Mesodermal cell (in vitro differentiated cells): Measurements from ENCODE around the gene RASL12.

ENCODE experiments used
- H3K27ac ChIP-seq: 2 replicates; pipeline ENCODE4 v1.7.0; 2013; ENCODE audit warnings: mild to moderate bottlenecking, low read depth, low read length, moderate library complexity; ENCODE audit not compliant: severe bottlenecking
- H3K36me3 ChIP-seq: 2 replicates; pipeline ENCODE4 v1.7.1; 2013; ENCODE audit warnings: mild to moderate bottlenecking, low read length, moderate library complexity; ENCODE audit not compliant: control insufficient read depth, insufficient read depth
- H3K4me1 ChIP-seq: one replicate; pipeline ENCODE4 v1.7.1; 2013; ENCODE audit warnings: mild to moderate bottlenecking, low read length; ENCODE audit not compliant: insufficient read depth, control insufficient read depth, poor library complexity, severe bottlenecking
- H3K4me3 ChIP-seq: 2 replicates; pipeline ENCODE4 v1.7.0; 2013; ENCODE audit warnings: low read length, control low read depth, mild to moderate bottlenecking; ENCODE audit not compliant: insufficient read depth, poor library complexity, severe bottlenecking; ENCODE audit errors: extremely low read depth
- H3K9me3 ChIP-seq: 2 replicates; pipeline ENCODE4 v1.7.1; 2013; ENCODE audit warnings: mild to moderate bottlenecking, low read length, moderate library complexity; ENCODE audit not compliant: control insufficient read depth
- WGBS, 2 experiments: methylation state at CpG; one replicate each; pipeline ENCODE4 v1.1.5; 2013; ENCODE audit warnings: missing lambda C conversion rate in 2 of 2; ENCODE audit not compliant: insufficient coverage in 2 of 2; 5-methylcytosine and 5-hydroxymethylcytosine counted together

The RASL12 gene

DNA sequence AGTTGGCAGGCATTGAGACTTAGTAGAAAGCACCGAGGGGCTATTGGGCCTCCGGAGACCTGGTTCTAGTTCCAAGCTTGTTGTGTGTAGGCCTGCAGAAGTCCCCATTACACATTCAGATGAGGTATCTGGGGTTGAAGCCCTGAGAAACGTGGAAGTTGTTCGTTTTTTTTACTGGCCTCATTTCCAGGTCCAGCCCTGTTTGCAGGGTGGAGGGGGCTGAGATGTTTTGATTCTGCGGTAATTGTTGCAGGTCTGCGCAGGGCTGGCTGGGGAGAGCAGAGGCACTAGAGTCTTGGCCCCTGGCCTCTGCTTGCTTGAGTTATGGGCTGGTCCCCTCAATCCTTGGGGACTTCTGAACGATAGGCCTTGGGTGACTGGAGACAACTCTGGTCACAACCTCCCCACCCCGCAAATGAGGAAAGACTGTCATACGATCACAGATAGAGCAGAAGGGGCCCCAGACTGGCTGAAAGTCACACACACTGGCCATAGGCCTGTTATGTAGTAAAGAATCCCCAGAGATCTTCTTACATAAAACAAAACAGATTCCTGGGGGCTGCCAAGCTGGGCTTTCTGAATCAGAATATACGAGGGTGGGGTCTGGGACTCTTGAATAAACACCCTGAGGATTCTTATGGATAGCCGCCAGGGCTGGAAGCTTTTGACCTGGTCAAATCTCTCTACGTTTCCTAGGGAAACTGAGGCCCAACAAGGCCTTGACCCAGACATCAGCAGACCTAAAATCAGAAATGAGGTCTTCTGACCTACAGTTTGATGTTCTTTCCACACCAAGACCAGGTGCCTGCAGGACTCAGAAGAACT, 24.4 kb upstream of the RASL12 start:
- H3K4me1 ChIP-seq = no peaks in the 10 kb centered on the region
- H3K27ac ChIP-seq = no peak overlapping the region
- H3K36me3 ChIP-seq = no peaks in the 10 kb centered on the region
- 90% methylated on average over 7 to 10 of the region's 12 CpGs for WGBS, 2 experiments
- no peak overlapping the region for H3K4me3 ChIP-seq
- H3K9me3 ChIP-seq = no peaks in the 10 kb centered on the region

DNA sequence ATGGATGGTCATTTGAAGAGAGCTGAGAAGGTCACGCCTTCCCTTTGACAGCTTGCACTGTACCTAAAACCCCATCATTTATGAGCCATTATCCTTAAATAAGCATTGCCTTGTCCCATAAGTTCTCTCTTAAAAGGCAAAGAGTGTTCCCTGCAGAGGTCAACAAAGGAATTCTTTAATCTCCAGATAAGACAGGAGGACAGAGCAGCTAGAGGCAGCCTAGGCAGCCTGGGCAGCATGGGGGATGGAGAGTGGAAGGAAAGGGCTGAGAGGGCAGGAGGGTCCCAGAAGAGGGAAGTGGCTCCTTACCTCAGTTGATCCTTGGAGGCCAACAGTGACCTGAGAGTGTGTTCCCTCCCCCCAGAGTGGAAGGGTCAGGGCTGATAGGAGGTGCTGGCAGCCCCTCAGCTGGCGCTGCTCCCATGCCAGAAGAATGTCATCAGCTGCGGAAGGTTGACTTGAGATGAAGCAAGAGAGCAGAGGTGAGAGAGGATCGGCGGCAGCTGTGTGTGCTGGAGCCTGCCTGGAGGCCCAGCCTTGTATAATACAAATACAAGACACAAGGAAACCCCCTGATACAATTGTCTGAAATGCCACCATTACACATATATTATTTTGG, 21.5 kb upstream of the RASL12 start:
- Histone ChIP-seq H3K9me3 (no peaks in the 10 kb centered on the region), H3K27ac (no peak overlapping the region), H3K4me1 (peaks cover 7% of the 10 kb centered on the region), H3K36me3 (no peaks in the 10 kb centered on the region), H3K4me3 (no peak overlapping the region)
- 80 to 100% methylated on average over 1 of the region's 5 CpGs for WGBS, 2 experiments

DNA sequence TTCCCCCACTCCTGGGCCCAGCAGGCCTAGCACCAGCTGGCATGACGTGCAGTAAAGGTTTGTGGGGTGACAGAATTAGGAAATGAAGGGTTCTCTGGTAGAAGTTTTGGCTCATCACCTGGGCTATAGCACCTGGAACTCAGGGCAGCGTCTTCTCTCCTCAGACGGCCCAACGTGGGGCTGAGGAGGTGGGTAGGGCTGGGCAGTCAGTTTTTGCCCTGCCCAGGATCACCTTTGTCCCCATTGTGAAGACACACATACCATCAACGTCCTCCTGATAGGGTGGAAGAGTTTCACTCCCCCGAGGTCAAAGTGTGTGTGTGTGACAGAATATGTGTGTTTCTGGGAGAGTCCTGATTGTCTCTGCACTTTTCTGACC, 20.8 kb upstream of the RASL12 start:
- Histone ChIP-seq H3K4me3 (no peak overlapping the region), H3K27ac (no peak overlapping the region), H3K36me3 (no peaks in the 10 kb centered on the region), H3K4me1 (peaks cover 14% of the 10 kb centered on the region), H3K9me3 (no peaks in the 10 kb centered on the region)
- 65 to 88% methylated on average over 2 to 4 of the region's 6 CpGs for WGBS, 2 experiments

DNA sequence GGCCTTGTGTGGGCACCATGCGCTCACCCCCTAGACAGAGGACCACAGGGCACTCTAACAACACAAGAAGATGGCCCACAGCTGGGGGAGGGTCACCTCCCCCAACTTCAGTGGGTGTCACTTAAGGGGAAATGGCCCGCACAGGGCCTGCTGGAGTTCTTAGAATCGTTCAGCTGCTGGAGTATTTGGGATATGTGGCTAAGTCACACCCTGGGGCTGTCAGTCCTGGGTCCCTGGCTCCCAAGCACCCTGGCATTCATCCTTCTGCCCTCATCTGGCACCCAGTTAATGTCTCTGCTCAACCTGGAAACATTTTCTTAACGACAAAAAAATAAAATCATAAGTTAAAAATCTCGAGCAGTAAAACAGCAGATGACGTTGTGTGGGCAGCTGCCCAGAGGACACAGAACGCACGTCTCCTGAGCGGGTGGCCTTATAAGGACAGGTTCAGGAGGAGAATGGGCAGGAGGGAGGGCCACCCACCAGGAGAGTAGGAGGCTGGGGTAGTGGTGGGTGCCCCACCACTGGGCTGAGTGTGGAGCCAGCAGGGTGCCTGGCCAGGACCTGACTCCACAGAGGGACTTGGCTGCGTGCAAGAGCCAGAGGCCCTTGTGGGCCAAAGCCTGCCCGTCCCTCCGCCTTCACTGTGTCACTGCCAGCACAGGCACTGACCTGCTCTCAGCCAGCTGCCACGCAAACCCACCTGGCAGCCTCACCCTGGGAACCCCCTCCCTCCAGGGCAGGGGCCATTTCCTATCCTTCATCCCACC, 20.3 kb upstream of the RASL12 start:
- H3K4me1 ChIP-seq = peaks cover 20% of the 10 kb centered on the region
- H3K9me3 ChIP-seq = no peaks in the 10 kb centered on the region
- H3K4me3 ChIP-seq = no peak overlapping the region
- 91% methylated on average over 9 to 11 of the region's 13 CpGs for WGBS, 2 experiments
- H3K27ac ChIP-seq = no peak overlapping the region
- H3K36me3 ChIP-seq = no peaks in the 10 kb centered on the region

DNA sequence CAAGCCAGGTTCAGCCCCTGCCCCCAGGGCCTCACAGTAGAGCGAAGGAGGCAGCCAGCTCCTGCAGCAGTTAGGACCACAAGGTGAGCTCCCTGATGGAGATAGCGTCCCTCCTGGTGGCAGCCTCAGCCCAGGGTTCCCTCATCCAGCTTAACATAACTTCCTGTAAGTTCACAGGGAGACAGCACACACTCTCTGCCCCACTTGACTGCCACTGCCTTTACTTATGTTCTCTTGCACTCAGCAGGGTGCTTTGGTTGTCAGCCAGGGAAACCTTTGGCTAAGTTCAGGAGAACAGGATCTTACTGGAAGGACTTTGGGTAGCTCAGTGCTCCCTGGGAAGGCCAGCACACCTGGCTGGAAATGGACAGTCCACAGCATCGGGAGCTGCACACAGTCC, 19.6 kb upstream of the RASL12 start:
- Histone ChIP-seq H3K4me3 (no peak overlapping the region), H3K4me1 (peaks cover 26% of the 10 kb centered on the region), H3K36me3 (no peaks in the 10 kb centered on the region), H3K9me3 (no peaks in the 10 kb centered on the region), H3K27ac (no peak overlapping the region)
- 88 to 94% methylated on average over 3 of the region's 3 CpGs for WGBS, 2 experiments

DNA sequence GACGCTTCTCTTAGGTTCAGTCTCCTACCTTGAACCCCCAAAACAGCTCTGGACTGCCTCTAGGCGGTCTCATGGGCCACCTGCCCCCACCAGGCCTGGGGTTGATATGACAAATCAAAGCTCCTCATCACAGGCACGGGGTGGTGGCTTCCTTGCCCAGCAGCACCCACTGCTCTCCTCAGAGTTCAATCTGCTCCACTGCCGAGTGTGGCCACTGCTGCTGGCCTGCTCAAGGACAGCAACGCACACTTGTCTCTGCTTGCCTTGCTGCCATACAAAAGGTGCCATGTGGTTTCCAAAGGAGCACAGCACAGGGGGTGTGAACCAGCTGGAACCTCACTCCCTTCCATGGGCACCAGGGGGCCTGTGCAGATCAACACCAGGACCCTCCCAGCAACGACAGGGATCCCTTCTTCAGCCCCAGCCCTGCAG, 18.9 kb upstream of the RASL12 start:
- no peak overlapping the region for H3K27ac ChIP-seq
- no peaks in the 10 kb centered on the region for H3K36me3 ChIP-seq
- 81 to 82% methylated on average over 5 to 6 of the region's 6 CpGs for WGBS, 2 experiments
- H3K4me1 ChIP-seq = peaks cover 34% of the 10 kb centered on the region
- no peak overlapping the region for H3K4me3 ChIP-seq
- no peaks in the 10 kb centered on the region for H3K9me3 ChIP-seq

DNA sequence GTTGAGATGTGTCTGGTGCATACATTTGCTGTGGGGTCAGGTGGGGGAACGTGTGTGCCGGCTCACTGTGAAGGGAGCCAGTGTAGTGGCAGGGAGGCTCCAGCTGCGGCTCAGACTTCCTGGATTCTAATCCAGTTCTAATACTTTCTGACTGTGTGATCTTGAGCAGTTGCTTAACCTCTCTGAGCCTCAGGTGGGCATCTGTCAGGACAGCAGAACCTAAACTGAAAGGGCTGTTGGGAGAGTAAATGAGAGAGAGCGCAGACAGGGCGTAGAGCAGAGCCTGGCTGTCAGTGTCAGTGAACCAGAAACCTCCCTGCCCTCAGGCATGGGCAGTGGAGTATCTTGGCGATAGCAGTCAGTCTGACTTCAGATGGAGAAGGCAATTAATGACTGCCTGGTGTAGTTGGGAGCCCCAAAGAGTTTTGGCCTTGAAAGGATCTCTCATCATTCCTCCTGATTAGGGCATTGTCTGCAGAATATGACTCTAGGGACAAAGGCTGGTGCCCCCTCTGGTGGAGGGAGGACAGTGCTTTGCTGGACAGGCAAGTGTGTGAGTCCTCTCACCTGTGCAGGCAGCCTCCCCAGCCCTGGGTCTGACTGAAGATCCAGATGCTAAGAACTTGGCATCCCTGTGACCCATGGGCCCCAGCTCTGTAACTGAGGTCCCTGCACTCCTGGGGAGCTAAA, 18.3 kb upstream of the RASL12 start:
- H3K4me3 ChIP-seq = no peak overlapping the region
- H3K36me3 ChIP-seq = no peaks in the 10 kb centered on the region
- peaks cover 34% of the 10 kb centered on the region for H3K4me1 ChIP-seq
- H3K27ac ChIP-seq = no peak overlapping the region
- no peaks in the 10 kb centered on the region for H3K9me3 ChIP-seq
- WGBS, 2 experiments = 84 to 95% methylated on average over 5 to 6 of the region's 6 CpGs

DNA sequence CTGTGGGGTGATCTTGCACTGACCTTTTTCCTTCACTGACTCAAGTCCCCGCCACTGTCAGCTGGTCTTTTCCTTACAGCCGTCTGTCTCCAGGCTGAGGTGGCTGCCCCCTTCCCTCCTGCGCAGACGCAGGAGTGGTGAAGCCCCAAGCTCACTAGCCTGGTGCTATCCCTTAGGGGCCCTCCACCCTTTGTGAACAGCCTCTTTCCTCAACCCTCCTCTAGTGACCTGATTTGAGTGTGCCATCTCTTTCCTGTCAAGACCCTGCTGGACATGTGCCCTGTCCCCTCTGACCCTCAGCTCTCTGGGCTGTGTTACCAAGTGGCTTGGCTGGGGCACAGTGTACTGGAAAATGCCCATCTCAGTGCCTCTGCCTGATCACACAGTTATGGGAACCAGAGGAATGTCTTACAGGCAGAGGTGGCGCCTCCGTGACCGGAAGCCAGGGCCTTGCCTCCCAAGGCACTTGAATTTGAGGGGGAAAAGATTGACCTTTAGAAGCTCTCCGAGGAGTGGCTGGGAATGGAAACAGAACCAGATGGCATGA, 17.5 kb upstream of the RASL12 start:
- WGBS, 2 experiments = 92 to 93% methylated on average over 6 to 8 of the region's 8 CpGs
- Histone ChIP-seq H3K36me3 (no peaks in the 10 kb centered on the region), H3K4me1 (peaks cover 34% of the 10 kb centered on the region)

DNA sequence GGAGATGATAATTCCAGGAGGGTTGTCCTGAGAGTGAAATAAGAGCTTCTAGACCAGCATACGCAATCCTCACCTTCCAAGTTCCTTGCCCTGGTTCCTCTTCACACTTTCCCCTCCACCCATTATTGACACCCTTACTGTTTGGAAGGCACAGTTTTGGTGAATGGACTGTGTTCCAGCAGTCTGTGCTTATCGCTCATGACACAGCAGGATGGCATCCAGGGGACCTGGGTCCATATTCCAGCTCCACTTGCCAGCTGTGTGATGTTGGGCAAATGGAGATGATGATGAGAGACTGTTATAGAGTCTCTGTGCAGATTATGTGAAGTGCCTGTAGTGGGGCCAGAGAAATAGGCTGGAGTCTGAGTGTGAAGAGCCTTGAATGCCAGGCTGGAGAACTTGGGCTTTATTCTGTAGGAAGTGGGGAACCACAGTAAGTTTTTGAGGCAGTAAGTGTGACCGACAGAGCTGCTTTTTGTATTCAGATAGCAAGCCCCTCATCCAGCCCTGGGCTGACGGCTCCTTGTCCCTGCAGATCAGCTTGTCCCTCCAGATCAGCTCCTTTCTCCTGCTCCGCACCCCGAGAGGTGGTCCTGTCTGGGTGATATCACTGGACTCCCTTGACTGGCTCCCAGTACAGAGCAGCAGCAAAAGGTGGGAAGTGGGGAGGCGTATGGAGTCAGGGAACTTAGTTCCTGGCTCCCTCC, 16.9 kb upstream of the RASL12 start:
- Histone ChIP-seq H3K36me3 (no peaks in the 10 kb centered on the region), H3K4me1 (peaks cover 34% of the 10 kb centered on the region), H3K27ac (no peak overlapping the region), H3K4me3 (no peak overlapping the region), H3K9me3 (no peaks in the 10 kb centered on the region)
- 89 to 98% methylated on average over 6 of the region's 7 CpGs for WGBS, 2 experiments

More for the DNA sequence above, 17.5 kb upstream of the RASL12 start:
- Histone ChIP-seq H3K9me3 (no peaks in the 10 kb centered on the region), H3K4me3 (no peak overlapping the region), H3K27ac (no peak overlapping the region)

DNA sequence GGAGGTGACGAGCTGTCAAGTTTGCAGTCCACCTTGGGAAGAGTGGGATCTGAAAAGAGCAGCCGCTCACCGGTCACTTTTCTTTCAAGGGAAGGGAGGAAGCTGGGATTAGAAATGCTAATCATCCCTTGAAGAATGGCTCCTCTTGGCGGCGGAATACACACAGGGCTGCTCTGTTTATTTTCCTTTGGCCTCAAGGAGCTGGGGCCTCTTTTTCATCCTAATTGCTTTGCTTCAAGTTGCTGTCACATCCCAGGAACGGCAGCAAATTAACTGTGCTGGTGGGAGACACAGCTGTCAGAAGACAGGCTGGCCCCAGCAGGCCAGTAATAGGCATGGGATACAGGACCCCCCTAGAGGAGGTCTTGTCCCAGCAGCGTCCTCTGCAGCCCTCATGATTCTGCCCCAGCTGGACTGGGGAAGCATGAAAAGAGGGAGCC, 15.5 kb upstream of the RASL12 start:
- Histone ChIP-seq H3K9me3 (no peaks in the 10 kb centered on the region), H3K4me1 (peaks cover 34% of the 10 kb centered on the region), H3K36me3 (no peaks in the 10 kb centered on the region), H3K4me3 (no peak overlapping the region), H3K27ac (peak overlapping the region; percentile 52)
- WGBS, 2 experiments = 5 to 7% methylated on average over 5 to 7 of the region's 7 CpGs
